Nephron progenitor cell (in vitro differentiated cells): ENCODE measurements around the gene SPATA24.
"Not testable (repeated sequence)": the region's sequence is repeated elsewhere in the genome, so short reads cannot be mapped to it uniquely, and the experiment has no call there.

Experiments
- DNase-seq: peaks from one replicate; pipeline ENCODE4 v3.0.0; 2021
- H3K27ac Mint-ChIP-seq: 2 replicates; pipeline ENCODE4 v1.8.0; 2021; ENCODE audit warnings: mild to moderate bottlenecking, moderate library complexity, mixed read lengths
- H3K27me3 Mint-ChIP-seq: 2 replicates; pipeline ENCODE4 v1.8.0; 2021; ENCODE audit warnings: mild to moderate bottlenecking, low read depth, mixed read lengths; ENCODE audit not compliant: poor library complexity
- H3K36me3 Mint-ChIP-seq: 2 replicates; pipeline ENCODE4 v1.8.0; 2021; ENCODE audit warnings: low read depth, mixed read lengths
- H3K4me1 Mint-ChIP-seq: 2 replicates; pipeline ENCODE4 v1.8.0; 2021; ENCODE audit warnings: mixed read lengths
- H3K4me3 Mint-ChIP-seq: 2 replicates; pipeline ENCODE4 v1.8.0; 2021; ENCODE audit warnings: mild to moderate bottlenecking, moderate library complexity, mixed read lengths
- H3K9me3 Mint-ChIP-seq: 2 replicates; pipeline ENCODE4 v1.8.0; 2021; ENCODE audit warnings: mild to moderate bottlenecking, moderate library complexity, mixed read lengths
- TF ChIP-seq, protein P1 (sequence below): fragments of 200-600 bp; sonication (generic); IDR thresholded peaks from 2 replicates; pipeline ENCODE4 v1.5.0; 2021; ENCODE audit warnings: antibody characterized with exemption

Gene SPATA24

DNA sequence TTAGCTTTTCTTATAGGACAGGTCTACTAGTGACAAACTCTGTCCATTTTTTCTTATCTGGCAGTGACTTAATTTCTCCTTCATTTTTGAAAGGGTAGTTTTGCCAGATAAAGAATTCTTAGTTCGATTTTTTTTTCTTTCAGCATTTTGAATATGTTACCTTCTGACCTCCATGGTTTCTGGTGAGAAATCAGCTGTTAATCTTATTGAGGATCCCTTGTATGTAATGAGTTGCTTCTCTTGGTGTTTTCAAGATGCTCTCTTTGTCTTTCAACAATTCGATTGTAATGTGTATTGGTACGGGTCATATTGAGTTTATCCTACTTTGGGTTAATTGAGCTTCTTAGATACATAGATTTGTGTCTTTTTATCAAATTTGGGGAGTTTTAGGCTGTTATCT is 49.7 kb downstream of the SPATA24 start:
- Mint-ChIP-seq H3K27me3 (peaks cover 4% of the 10 kb centered on the region), H3K4me3 (no peak overlapping the region), H3K9me3 (peaks cover 34% of the 10 kb centered on the region), H3K27ac (no peak overlapping the region), H3K4me1 (no peaks in the 10 kb centered on the region), H3K36me3 (peaks cover 88% of the 10 kb centered on the region)
- TF ChIP-seq, protein P1, sequence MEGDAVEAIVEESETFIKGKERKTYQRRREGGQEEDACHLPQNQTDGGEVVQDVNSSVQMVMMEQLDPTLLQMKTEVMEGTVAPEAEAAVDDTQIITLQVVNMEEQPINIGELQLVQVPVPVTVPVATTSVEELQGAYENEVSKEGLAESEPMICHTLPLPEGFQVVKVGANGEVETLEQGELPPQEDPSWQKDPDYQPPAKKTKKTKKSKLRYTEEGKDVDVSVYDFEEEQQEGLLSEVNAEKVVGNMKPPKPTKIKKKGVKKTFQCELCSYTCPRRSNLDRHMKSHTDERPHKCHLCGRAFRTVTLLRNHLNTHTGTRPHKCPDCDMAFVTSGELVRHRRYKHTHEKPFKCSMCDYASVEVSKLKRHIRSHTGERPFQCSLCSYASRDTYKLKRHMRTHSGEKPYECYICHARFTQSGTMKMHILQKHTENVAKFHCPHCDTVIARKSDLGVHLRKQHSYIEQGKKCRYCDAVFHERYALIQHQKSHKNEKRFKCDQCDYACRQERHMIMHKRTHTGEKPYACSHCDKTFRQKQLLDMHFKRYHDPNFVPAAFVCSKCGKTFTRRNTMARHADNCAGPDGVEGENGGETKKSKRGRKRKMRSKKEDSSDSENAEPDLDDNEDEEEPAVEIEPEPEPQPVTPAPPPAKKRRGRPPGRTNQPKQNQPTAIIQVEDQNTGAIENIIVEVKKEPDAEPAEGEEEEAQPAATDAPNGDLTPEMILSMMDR: no peak
- no peak for DNase-seq

DNA sequence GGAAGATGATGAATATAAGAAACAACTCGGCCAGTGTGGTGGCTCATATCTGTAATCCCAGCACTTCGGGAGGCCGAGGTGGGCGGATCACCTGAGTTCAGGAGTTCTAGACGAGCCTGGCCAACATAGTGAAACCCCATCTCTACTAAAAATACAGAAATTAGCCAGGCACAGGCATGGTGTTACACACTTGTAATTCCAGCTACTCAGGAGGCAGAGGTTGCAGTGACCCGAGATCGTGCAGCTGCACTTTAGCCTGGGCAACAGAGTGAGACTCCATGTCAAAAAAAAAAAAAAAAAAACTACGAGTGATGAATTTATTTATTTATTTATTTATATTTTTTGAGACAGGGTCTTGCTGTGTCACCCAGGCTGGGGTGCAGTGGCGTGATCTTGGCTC is 56.0 kb downstream of the SPATA24 start:
- peaks cover 87% of the 10 kb centered on the region for H3K36me3 Mint-ChIP-seq
- DNase-seq, H3K4me3 Mint-ChIP-seq, H3K27me3 Mint-ChIP-seq, H3K27ac Mint-ChIP-seq: not testable (repeated sequence)
- peaks cover 31% of the 10 kb centered on the region for H3K9me3 Mint-ChIP-seq
- peaks cover 24% of the 10 kb centered on the region for H3K4me1 Mint-ChIP-seq
